Activated CD4-positive, alpha-beta T cell treated with anti-CD3 and anti-CD28 coated beads, Interleukin-10, Interleukin-2, amounts not matched to agents 100 ng/mL and 50 ng/mL, durations not matched to agents 16 hours and 8 hours (primary cell): ENCODE results near the gene LEF1.

Source experiments
- DNase-seq: peaks from one replicate; pipeline ENCODE4 v3.0.0-alpha.2; 2020

Gene LEF1

GRCh38 chr4:108173599-108174057 is 4.9 kb upstream of the LEF1 start:
- DNase-seq: no peak

DNA sequence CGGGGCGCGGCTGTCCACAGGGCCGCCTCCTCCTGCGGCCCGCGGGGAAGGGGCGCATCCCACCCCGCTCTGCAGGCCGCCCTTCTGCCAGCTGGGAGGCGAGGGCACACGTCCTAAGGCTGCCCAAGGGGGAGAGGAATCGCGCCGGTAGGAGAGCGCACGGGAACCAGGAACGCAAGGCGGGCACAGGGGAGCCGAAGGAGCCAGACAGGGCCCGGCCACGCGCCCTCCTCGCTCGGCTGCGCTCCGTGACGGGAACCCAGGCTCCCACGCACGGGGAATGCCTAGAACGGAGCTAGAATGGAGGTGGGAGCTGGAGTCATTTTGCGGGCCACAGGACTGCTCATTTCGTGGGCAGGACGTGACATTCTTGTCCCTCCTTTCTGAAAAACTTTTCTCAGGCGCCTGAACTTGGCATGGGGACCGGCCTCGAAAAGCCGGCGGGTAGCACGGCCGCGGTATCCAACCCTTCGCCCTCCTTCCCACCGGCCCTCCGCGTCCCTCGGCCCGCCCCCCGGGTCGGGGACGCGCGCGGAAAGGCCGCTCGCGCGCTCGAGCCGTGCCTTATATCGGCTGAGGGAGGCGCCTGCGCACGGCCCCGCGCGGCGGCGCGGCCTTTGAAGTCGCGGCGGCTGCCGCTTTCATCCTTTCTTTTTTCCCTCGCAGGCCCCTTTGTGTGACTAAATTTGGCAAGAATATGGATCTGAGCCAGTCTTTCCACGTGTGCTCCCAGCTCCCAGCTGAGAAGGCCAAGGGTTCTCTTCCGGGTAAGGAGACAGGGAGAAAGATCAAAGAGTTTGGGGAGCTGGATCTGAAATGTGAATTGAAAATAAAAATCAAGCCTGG is 4.2 kb upstream of the LEF1 start:
- DNase-seq: peak; percentile 76

- DNase-seq: peak; percentile 38
Observed at GRCh38 chr4:108172231-108172752, 3.6 kb upstream of the LEF1 start.

DNA sequence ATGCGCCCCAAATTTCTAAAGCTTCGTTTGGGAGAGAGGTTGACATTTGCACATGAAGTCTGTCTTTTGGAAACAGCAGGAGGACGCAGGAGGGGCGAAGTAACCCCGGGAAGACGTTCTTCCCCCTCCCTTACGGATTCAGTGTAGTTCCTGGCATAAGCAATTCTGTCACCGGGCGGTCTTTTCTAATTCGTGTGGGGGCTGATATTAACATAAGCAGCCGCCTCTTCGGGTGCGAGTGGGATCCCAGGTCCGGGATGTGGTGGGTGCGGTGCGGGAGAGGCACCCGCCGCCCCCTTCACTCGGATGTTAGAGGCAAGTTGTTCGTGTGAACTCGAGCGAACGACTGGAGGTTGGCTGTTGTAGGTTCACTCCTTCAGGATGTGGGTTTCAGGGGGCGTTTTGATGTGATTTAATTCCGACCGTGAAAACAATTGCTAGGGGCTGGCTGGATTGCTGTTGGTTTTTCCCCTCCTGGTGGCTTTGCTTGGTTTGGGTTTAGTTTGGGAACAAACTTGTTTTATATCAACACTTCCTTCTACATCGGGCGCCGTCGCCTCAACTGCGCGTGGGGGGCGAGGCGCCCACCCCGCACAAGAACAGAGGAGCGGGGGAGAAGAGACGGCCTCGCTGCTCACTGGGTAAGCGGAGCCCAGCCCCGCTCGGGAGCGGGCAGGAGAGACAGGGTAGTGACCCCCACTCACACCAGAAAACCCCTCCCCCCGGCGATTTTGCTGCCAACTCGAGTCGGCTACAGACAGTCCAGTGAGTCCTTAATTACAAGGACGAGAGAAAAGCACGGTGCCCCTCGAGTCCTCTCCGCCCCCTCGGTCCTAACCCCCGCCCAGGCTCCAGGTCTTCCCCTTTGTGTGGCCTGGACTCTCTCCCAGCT is 2.9 kb upstream of the LEF1 start:
- DNase-seq: peak; percentile 58

- no peak for DNase-seq
Observed at GRCh38 chr4:108170631-108171338, 2.1 kb upstream of the LEF1 start.

DNA sequence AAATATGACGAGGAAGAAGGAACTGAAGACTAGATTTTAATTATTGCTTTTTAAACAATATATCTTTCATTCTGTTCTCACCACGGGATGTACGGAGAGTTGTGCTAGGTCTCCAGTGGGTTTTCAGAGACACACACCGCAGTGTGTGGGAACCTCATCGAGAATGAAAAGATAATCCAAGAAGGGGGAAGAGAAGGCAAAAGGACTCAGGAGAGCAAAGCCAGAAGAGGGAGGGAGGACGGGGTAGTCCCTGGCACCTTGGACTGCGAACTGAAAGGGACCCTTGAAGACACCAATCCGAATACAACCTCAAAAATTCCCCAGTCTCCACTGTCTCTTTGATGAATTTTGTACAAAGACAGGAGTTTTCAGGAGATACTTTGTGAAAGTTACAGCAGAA is 932 bp upstream of the LEF1 start:
- no peak for DNase-seq

- DNase-seq: peak; percentile 38
Observed at GRCh38 chr4:108168160-108168670, 517 bp downstream of the LEF1 start.

GRCh38 chr4:108166441-108167315 is 2.1 kb downstream of the LEF1 start:
- peak; percentile 72 for DNase-seq

DNA sequence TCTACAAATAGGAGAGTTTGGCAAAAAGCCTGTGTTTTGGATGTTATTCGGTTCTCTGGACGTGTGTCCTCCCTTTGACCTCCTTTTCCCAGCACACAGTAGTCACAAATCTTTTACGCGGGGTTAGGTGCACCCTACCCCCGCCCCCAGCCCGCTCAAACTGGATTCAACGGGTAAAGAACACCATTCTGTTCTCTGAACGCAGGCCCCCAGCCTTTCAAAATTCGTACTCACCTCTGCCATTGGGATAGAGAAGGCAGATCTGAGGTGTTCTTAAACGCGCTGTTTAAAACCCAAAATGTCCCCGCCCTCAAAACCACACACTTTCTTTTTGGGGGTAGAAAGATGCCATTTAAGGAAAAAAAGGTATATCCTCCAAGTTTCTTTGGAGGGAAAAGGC is 2.7 kb downstream of the LEF1 start:
- DNase-seq: peak; percentile 64

DNA sequence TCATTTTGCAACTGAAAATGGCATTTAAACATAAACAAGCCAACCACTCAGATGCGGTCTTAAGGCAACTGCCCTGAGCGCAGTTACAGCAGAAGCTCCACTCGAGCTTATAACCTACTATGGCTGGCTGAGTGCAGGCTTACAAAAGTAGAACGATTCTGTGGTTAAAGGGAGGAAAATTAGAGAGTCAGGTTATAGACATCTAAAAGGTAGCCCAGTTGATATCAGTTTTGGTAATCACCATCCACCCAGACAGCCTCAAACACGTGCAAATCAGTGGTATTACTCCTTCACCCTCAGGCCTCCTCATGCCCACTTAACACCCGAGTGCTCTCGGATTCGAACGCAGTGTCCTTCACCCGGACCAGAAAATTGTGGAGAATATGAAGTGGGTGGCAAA is 3.1 kb downstream of the LEF1 start:
- peak; percentile 45 for DNase-seq

DNA sequence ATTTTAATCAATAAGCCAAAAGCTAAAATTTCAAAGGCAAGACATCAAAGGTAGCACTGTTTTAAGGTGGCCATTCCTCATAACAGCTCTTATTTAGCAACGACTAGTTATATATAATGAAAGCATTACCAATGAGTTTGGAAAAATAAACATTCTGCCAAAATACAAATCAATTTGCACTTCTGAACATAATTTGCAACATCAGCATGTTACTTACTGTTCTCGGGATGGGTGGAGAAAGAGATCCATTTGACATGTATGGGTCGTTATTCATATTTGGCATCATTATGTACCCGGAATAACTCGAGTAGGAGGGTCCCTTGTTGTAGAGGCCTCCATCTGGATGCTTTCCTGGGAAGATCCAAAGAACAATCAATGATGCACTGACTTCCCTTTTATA is 5.4 kb downstream of the LEF1 start:
- no peak for DNase-seq

GRCh38 chr4:108160741-108161352 is 7.9 kb downstream of the LEF1 start:
- no peak for DNase-seq

- no peak for DNase-seq
Observed at GRCh38 chr4:108159845-108160244, 8.9 kb downstream of the LEF1 start.

- DNase-seq: no peak
Observed at GRCh38 chr4:108157655-108158054, 11.1 kb downstream of the LEF1 start.

DNA sequence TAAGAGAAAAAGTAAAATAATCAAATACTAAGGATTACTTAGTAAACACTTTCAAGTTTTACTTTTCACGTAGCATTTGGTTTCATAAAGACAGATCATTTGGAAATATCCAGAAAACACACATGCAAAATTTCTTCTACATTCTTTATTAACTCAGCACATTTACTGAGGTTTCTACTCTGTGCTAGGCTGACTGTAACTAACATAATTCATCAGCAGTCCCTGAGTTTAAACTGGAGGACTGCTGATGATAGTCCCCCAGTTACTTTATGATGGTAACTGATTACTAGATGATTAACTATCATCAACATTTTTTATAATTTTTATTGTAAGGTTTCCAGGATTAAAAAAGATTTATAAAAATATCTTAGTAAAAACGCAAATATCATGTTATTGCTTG is 12.3 kb downstream of the LEF1 start:
- DNase-seq: no peak

DNA sequence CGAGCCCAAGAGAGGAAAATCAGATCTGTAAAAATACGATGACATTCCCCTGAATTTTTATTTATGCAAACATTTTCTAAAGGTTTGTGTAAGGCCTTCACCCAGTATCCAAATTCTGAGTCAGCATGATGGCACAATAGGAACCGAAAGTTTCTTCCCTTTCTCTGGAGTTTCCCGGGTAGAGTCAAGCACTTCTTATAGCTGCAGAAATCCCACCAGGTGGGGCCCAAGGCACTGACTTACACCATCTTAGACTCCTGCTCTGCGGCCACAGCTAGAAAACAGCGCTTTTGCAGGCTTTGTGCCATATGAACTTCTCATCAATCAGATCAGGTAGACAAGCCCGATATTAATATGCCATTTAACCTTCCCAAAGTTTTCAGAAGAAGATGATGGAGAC is 13.4 kb downstream of the LEF1 start:
- no peak for DNase-seq

GRCh38 chr4:108152980-108153379 is 15.8 kb downstream of the LEF1 start:
- no peak for DNase-seq

- no peak for DNase-seq
Observed at GRCh38 chr4:108149588-108150380, 18.9 kb downstream of the LEF1 start.

GRCh38 chr4:108148316-108148715 is 20.4 kb downstream of the LEF1 start:
- DNase-seq: no peak

DNA sequence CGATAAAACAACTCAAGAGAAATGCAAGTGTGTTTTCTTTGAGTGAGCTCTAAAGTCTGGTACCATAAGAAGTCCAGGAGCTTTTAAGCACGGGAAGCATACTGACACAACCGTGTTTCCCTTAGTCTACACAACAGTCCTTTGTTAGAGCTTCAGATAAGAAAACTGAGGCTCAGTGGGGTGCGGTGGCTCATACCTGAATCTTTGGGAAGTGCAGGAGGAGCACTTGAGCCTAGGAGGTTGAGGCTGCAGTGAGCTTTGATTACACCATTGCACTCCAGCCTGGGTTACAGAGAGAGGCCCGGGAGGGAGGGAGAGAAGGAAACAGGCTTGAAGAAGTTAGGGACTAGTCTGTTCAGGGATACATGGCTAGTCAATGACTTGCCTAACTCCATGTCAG is 21.9 kb downstream of the LEF1 start:
- DNase-seq: no peak
